HG03108 (cell line): ENCODE data around the gene LARP6.
"Not testable (repeated sequence)": the region's sequence is repeated elsewhere in the genome, so short reads cannot be mapped to it uniquely, and the experiment has no call there.

Source experiments
- ATAC-seq: cut with Tn5 transposase; IDR thresholded peaks from one replicate; pipeline ENCODE4 v1.9.1; 2021; ENCODE audit warnings: moderate library complexity; ENCODE audit not compliant: unreplicated experiment

Gene LARP6

DNA sequence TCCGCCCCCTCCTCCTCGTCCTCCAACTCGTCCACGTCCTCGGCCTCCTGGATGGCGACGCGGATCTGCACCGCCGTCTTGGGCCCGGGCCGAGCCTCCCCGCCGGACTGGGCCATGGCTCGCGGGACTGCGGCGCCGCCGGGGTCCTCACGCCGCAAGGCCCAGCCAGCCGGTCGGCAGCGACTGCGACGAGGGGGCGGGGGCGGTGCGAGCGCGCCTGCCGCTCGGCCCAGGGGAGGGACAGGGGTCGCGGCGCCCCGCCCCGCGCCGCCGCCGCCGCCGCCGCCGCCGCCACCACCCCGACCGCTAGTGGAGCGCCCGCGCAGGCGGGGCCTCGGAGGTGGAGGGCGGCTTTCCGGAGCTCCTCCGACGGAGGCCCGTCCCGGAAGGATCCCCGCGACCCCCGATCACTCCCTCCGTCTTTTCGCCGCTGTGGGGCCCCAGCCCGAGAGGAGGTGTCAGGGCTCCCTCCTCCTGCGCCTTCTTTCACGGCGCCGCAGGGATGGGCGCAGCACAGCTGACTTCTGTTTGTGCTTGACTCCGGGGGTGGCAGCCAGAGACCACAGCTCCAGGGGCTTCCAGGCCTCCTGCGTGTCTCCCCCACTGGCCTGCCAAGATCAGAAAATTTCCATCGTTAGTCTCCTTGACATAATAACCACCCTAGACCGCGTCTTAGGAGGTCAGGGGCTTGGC is at the start of gene LARP6:
Gene LARP6 (minus strand): TSS at position 185 of the 693 bp plus-strand sequence. CDS start 69 bp downstream, at position 116.
- no peak for ATAC-seq

DNA sequence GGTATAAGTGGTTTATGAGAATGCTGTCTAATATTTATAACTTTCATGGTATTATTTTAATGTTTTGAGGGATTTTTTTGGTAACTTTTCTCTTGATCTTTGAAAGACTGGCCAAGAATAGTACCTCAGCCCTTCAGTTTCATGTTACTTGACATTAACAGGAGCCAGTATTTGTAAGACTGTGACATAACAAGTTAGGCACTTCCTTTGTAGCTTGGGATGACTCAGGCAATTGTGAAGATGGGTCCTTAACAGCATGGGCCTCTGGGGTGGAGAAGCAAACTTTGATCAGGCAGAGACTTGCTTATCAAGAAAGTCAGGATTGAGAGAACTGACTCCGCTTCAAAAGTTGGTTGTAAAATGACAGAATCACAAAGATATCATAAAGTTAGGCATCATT is 48.1 kb upstream of the LARP6 start:
- ATAC-seq: no peak

DNA sequence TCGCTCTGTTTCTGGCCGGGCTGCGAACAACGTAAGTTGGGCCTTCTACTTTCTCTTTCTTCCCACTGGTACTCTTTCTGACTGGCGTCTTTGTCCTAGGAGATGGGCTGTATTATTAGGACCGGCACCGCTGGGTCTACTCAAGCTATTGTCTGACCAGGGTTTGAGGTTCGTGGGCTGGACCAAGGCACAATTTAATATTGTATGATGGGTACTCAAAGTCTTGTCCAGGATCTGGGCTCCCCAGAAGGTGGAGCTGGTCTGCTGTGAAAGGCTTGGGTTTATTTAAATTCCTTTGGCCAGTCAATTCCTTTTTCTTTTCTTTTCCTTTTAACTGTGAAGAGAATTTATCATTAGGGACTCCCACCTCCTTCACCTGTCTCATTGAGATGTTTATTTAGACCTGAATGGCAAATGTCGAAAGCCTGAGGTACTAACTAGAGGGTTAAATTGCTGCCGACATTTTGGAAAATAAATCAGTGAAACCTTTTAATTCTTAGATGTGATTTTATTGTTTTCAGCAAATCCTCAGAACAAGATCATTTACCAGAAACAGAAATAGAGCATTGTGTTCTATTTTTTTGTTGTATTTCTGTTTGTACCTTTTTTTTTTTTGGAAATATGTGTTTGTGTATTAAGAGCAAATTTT is 39.1 kb upstream of the LARP6 start:
- ATAC-seq: peak; percentile 19

DNA sequence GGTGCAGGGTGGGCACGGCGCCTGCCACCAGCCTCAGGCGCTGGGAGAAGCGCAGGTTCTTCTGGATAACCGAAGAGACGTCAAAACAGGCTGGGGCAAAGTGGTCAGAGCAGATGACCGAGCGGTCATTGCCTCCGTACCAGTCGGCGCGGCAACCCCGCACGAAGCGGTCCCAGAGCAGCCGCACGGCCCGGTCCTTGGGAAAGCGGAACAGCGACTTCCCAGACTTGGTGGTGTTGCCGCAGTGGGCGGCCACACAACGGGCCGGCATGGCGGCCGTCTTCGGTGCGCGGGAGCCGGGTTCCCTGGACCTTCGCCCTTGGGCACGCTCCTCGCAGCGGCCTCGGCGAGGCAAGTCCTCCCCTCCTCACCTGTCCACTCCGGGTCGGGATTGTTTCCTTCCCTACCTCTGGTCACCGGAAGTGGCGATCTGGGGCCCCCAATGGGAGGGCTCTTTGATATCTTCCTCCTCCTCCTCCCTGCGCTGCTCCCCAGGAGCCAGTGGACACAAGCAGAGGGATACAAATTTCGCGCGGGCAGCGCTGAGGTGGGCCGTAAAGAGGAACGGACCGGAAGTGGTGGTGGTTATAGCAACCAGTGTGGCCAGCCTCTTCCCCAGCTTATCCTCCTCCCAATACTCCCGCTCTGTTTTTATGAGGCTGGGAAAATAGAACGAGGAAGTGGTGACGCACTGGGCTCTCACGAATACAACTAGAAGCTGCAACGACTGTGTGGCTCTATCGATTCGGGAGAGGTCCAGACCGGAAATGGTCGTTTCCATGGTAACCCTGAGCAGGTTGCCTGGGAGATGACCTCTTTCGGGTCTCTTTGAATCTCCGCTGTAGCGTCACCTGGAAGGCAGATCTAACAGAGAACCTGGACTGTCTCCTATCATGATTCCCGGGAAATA is 38.3 kb upstream of the LARP6 start, which contains the start of the genes LRRC49 and THAP10:
Gene LRRC49 (plus strand): TSS at position 825 of the 910 bp plus-strand sequence. CDS start 69 bp downstream, at position 894.
Gene THAP10 (minus strand): TSS at position 432 of the 910 bp plus-strand sequence. CDS start 161 bp downstream, at position 271.
- ATAC-seq: peak; percentile 56

GRCh38 chr15:70882361-70882760 is 28.4 kb upstream of the LARP6 start:
- ATAC-seq: no peak

GRCh38 chr15:70880781-70881180 is 26.8 kb upstream of the LARP6 start:
- ATAC-seq: no peak

DNA sequence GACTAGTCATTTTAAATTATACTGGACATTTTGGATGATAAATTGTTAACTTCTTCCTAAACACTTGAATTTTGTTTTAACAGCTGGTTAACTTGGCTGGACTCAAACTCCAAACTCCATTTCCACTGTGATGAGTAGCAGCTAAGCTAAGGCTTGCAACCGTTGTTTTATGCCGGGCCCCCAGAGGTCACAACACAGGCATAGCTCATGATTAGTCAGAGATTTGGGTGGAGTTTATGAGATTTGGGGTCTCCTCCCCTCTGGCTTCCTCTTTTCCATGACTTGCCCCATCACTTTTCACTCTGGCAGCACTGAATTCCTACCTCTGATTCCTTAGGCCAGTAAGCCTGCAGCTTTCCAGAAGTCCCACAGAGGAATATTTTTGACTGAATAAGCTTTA is 25.4 kb upstream of the LARP6 start:
- ATAC-seq: no peak

DNA sequence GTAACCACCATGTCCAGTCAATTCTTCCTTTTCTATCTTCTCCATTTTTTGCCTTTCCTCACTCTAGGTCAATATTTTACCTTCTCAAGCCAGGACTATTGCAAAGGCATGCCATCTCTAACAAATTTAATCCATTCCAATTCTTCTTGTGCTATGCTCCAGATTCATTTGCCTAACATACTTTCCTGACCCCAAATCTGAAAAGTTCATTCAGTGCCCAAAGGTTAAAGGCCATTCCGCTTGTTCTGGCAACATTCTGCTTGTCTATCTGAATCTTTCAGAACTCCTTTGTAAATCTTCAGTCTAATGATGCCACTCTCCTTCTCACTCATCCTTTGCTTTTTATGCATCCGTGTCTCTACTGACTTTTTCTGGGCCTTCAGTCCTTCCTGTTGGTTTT is 22.7 kb upstream of the LARP6 start:
- ATAC-seq: no peak

DNA sequence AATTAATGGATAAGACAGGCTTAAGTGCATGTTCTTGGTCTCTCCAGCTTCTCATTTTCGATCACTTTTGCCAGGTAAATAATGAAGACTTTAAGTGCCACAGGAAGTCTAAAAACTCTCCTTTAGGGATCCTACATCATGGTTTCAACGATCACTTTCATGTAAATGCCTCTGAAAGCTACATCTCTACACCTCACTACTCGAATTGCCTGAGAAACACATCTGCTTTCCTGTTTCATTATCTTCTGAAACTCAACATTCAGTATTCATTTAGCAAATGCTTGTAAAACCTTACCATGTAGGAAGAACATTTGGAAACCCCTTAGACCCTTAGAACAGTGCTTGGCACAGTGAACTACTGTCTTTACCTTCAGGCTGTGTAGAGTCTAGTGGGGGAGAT is 22.1 kb upstream of the LARP6 start:
- no peak for ATAC-seq

DNA sequence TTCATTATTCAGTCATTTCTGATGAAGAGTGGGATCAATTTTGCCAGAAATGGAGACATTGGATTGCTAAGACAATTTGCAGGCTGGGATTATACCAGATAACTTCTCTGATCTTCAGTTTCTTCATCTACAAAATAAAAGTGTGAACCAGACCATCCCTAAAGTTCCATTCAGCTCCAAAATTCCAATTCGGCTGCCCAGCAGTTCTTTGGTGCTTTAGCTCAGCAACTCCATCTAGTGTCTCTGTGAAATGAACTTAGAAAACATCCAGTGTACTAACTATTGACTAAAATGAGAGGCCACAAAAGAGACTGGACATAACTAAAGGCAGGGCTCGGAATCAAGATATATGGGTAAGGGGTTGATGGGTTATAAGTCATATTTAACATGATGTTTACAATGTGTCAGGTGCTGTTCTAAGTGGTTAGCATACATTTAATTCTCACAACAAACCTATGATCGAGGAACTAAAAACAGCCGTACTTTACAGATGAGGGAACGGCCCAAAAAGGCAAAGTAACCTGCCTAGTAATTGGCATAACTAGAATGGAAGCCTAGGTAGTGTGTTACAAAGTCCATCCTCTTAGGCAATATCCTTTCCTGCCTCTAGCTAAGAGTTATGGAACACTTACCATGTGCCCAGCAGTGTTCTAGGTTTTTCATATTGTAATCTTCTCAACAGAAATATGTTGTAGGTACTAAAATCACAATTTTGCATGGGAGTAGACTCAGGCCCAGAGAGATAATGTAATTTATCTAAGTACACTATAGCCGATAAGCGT is 21.2 kb upstream of the LARP6 start:
- no peak for ATAC-seq

GRCh38 chr15:70873232-70874054 is 19.5 kb upstream of the LARP6 start:
- no peak for ATAC-seq

- ATAC-seq: not testable (repeated sequence)
Measured at GRCh38 chr15:70871490-70871889, 17.5 kb upstream of the LARP6 start.

GRCh38 chr15:70870051-70870450 is 16.1 kb upstream of the LARP6 start:
- no peak for ATAC-seq

- ATAC-seq: no peak
Measured at GRCh38 chr15:70869346-70869745, 15.4 kb upstream of the LARP6 start.

GRCh38 chr15:70867911-70868467 is 14.0 kb upstream of the LARP6 start:
- no peak for ATAC-seq

DNA sequence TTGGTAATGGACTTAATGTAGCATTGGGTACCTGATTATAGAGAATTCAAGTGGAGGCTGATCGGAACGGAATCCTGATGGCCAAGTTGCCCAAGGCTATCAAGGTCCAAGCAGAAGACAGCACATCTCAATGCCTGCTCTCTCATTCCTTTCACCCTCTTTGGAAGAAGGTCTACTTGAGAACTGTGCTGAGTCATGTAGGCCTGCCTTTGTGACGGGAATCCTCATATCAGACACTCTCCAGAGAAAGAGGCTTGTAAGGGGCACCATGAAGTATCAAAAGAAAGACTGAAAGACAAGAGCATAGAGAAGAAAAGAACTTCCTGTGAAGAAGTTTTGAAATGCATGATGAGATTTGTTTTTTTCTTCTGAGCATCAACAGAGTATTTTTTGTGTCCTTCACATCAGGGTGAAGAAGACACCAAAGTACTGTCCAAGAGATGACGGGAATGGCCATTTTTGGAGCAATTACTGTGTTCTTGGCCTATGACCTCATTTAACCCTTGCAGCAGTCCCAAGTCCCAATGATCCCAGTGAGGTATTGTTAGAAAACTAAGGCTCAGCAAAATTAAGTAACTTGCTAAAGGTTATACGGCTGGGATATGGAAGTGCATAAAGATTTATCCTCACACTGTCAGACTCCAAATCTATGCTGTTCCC is 13.2 kb upstream of the LARP6 start:
- no peak for ATAC-seq

GRCh38 chr15:70863450-70864218 is 9.7 kb upstream of the LARP6 start:
- no peak for ATAC-seq

DNA sequence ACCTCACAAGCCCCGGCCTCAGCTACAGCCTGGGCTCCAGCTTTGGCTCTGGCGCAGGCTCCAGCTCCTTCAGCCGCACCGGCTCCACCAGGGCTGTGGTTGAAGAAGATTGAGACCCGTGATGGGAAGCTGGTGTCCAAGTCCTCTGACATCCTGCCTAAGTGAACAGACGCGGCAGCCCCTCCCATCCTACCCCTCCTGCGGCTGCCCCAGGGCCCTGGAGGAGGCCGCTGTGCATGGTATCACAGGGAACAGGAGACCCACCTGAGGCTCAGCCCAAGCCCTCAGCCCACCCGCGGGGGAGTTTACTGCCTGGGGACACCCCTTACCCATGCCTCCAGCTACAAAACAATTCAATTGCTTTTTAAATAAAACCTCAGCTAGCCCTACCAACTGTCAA is 6.0 kb upstream of the LARP6 start:
- ATAC-seq: no peak
